Aorta (tissue), 5 donors: ENCODE data around the gene TUBA3D. TPM values are rescaled to one million over a fixed set of nuclear protein-coding genes. Genes with fewer than 3 reads are reported as not detected.
"Not testable (repeated sequence)": the region's sequence is repeated elsewhere in the genome, so short reads cannot be mapped to it uniquely, and the experiment has no call there.

Experiments used
- ATAC-seq: fragments of 200-7000 bp; cut with Tn5 transposase; one replicate; pipeline ENCODE4 v1.9.1; 2022; ENCODE audit warnings: moderate library complexity; ENCODE audit not compliant: low FRiP score
- DNase-seq, 2 donors: peaks; one replicate each; pipeline ENCODE4 v3.0.0-alpha.2; 2020
- H3K27ac ChIP-seq, 2 donors: one replicate each; pipeline ENCODE4 v1.5.1; 2013; ENCODE audit warnings: low read length in 2 of 2, mild to moderate bottlenecking in 2 of 2, moderate library complexity in 2 of 2, control low read depth in 1 of 2, inconsistent platforms in 1 of 2, low read depth in 1 of 2
- H3K27me3 ChIP-seq, 2 donors: one replicate each; pipeline ENCODE4 v1.6.1; 2013; ENCODE audit warnings: control low read depth in 1 of 2, low read length in 1 of 2, mild to moderate bottlenecking in 1 of 2, moderate library complexity in 1 of 2; ENCODE audit not compliant: insufficient read depth in 2 of 2, control insufficient read depth in 1 of 2
- H3K36me3 ChIP-seq, 2 donors: one replicate each; pipeline ENCODE4 v1.6.1; 2013; ENCODE audit warnings: control low read depth in 1 of 2, low read length in 1 of 2, mild to moderate bottlenecking in 1 of 2; ENCODE audit not compliant: insufficient read depth in 2 of 2, control insufficient read depth in 1 of 2
- H3K4me1 ChIP-seq, 2 donors: one replicate each; pipeline ENCODE4 v1.6.1; 2013; ENCODE audit warnings: low read length in 2 of 2, control low read depth in 1 of 2, mild to moderate bottlenecking in 1 of 2, moderate library complexity in 1 of 2; ENCODE audit not compliant: insufficient read depth in 2 of 2, control insufficient read depth in 1 of 2
- H3K4me3 ChIP-seq, 2 donors: one replicate each; pipeline ENCODE4 v1.5.1; 2013; ENCODE audit warnings: low read length in 2 of 2, control low read depth in 1 of 2, mild to moderate bottlenecking in 1 of 2
- H3K9me3 ChIP-seq: one replicate; pipeline ENCODE4 v1.6.1; 2013; ENCODE audit warnings: mild to moderate bottlenecking, low read length; ENCODE audit not compliant: control insufficient read depth
- WGBS, 2 donors: extraction: QIAGEN DNeasy Blood & Tissue Kit; methylation state at CpG; one replicate each; pipeline ENCODE4 v1.1.7; 2013; 5-methylcytosine and 5-hydroxymethylcytosine counted together
- intact Hi-C, 2 donors: fragments of 100-400 bp; cut with DNase I; formaldehyde crosslinking; loops; one replicate each; pipeline versions ENCODE4 v1.14.2 to v1.15.0; 2022
- long read RNA-seq, 2 donors: library from polyadenylated mRNA; unstranded; transcript quantifications; one replicate each; pipeline ENCODE4 v2.0.0, GENCODE V29; 2020 to 2021
- polyA plus RNA-seq, 2 donors: library from polyadenylated mRNA; stranded (reverse); fragments of 200-250 nt; gene quantifications; one replicate each; pipeline ENCODE4 v1.2.3, GENCODE V29; 2013
- total RNA-seq, 2 donors: library from RNA; stranded (reverse); fragmentation: NEBNext Ultra II Directional; extraction: Animal tissue kit (Norgen Biotek cat#: 25700); gene quantifications; one replicate each; pipeline ENCODE4 v1.2.1, GENCODE V29; 2021
- donor health status: healthy with polysubstance abuse.
- donor health status: Bipolar disorder and iron deficiency.
- donor health status: DM: no; HTN: no; CAD: no.
- donor health status: DM: no; HTN: no; CAD: no.
- donor health status: DM: yes; HTN: yes; CAD: no.

Gene TUBA3D
- total RNA-seq (not detected), polyA plus RNA-seq (1 to 10 TPM in 1 of 2 donors, not detected in 1; 1.9 TPM)
- long read RNA-seq, donor 1, partial matches to known transcripts, result 1 of 1 reads
- long read RNA-seq, donor 1, other reads (novel, unspliced or antisense), result 0 of 1 reads
- long read RNA-seq, donor 2, partial matches to known transcripts, result 0 of 1 reads
- long read RNA-seq, donor 2, other reads (novel, unspliced or antisense), result 1 of 1 reads

DNA sequence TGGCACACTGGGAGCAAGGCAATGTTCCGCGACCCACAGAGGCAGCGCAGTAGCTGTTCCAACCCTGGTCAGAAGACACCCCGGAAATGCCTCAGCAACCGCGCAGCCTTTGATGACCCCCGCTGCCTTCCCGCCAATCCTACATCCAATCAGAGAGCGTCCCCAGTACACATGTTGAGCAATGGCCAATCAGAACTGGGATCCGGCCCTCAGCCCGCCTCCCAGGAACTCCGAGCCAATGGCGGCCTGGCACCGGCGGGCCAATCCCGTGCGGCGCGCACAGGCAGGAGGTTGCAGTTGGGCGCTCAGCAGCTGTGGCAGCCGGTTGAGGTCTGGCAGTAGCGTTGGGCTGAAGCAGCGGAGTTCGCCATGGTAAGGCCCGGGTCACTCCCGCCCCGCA is at the start of gene TUBA3D:
TUBA3D (plus strand) TSS at position 289 of the 400 bp plus-strand sequence; CDS start at position 370, 81 bp downstream.
- intact Hi-C loops, result no loop called here
- ATAC-seq, result no peak
- Histone ChIP-seq H3K27me3 (no peaks in the 10 kb centered on the region), H3K36me3 (no peaks in the 10 kb centered on the region), H3K9me3 (no peaks in the 10 kb centered on the region), H3K4me1 (no peaks in the 10 kb centered on the region), H3K4me3 (no peak within 1 kb of the TSS), H3K27ac (no peak within 1 kb of the TSS)
- WGBS, 2 donors, result 92 to 96% methylated on average over 22 to 27 of the region's 27 CpGs
- no peak for DNase-seq

DNA sequence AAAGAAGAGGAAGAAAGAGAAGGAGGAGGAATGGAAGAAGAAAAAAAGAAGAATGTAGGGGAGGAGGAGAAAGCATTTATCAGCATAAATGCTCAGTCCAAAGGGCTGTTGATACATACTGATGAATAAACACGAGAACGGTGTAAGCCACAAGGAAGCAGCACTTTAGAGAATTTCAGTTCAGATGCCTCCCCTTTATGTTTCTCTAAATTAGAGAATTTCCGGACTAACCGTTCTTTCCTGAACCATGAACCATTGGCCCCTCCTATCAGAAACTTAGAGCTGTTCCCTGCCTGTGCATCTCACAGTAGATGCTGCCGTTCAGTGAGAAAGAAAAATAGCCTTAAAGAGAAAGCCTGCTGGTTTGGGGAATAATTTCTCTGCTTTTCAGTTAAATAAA is 49.2 kb upstream of the TUBA3D start:
- no peaks in the 10 kb centered on the region for H3K36me3 ChIP-seq
- no peak overlapping the region for H3K4me3 ChIP-seq
- ATAC-seq (no peak), DNase-seq (no peak)
- no peak overlapping the region for H3K27ac ChIP-seq
- no peaks in the 10 kb centered on the region for H3K9me3 ChIP-seq
- peaks cover 0 to 4% of the 10 kb centered on the region in 2 donors for H3K27me3 ChIP-seq
- intact Hi-C loops, result no loop called here
- H3K4me1 ChIP-seq, result no peaks in the 10 kb centered on the region
- 34 to 41% methylated on average over 5 of the region's 5 CpGs for WGBS, 2 donors

DNA sequence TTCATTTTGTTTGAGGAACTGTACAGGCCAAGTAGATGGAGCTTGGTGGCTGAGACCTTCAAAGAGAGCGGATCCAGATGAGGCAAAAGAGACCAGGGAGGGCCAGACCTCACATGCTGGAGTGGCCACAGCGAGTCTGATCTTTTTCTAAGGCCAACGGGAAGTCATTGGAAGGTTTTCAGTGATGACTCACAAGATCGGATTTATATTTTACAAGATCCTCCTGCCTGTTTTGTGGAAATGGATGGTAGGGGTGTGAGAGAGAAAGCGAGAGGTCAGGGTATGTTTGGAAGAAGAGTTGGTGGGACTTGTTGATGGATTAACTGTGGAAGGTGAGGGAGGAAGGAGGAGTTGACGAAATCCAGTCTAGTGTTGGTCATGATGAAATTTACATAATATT is 44.6 kb upstream of the TUBA3D start:
- ATAC-seq (no peak), DNase-seq (no peak)
- no peak overlapping the region for H3K27ac ChIP-seq
- no peaks in the 10 kb centered on the region for H3K9me3 ChIP-seq
- no peaks in the 10 kb centered on the region for H3K4me1 ChIP-seq
- intact Hi-C loops, result no loop called here
- H3K36me3 ChIP-seq, result no peaks in the 10 kb centered on the region
- 61 to 67% methylated on average over 6 of the region's 6 CpGs for WGBS, 2 donors
- H3K27me3 ChIP-seq, result peaks cover 0 to 1% of the 10 kb centered on the region in 2 donors
- no peak overlapping the region for H3K4me3 ChIP-seq

DNA sequence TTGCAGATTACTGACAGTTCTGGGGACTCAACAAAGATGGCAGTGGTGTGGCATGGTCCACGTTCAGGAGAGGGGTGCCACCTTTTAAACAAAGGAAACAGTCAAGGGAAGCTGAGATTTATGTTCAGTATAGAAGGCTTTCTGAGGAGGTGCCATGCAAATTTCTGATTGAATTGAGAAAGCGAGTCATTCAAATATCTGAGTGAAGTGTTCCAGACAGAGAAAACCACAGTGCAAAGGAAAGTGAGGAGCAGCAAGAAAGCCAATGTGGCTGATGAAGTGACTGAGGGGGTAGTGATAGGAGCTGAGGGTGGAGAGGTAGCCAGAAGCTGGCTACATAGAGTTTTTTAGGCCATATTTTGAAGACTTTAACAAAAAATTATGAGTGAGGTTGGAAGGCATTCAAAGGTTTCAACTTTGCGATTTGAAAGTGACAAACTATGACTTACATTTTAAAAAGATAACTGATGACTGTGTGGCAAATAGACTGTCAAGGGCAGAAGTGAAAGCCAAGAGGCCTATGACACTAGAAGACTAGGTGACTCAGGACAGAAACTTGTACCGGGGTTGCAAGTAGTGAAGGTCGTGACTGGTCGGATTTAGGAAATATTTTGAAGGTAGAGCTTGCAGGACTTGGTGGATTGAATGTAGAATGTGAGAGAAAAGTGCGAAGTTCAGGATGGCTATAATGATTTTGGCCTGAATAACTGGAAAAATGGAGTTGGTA is 35.0 kb upstream of the TUBA3D start:
- H3K36me3 ChIP-seq, ATAC-seq, H3K4me1 ChIP-seq, H3K27me3 ChIP-seq, H3K27ac ChIP-seq, DNase-seq, intact Hi-C loops, H3K9me3 ChIP-seq, H3K4me3 ChIP-seq: not testable (repeated sequence)
- 73 to 76% methylated on average over 7 of the region's 7 CpGs for WGBS, 2 donors

DNA sequence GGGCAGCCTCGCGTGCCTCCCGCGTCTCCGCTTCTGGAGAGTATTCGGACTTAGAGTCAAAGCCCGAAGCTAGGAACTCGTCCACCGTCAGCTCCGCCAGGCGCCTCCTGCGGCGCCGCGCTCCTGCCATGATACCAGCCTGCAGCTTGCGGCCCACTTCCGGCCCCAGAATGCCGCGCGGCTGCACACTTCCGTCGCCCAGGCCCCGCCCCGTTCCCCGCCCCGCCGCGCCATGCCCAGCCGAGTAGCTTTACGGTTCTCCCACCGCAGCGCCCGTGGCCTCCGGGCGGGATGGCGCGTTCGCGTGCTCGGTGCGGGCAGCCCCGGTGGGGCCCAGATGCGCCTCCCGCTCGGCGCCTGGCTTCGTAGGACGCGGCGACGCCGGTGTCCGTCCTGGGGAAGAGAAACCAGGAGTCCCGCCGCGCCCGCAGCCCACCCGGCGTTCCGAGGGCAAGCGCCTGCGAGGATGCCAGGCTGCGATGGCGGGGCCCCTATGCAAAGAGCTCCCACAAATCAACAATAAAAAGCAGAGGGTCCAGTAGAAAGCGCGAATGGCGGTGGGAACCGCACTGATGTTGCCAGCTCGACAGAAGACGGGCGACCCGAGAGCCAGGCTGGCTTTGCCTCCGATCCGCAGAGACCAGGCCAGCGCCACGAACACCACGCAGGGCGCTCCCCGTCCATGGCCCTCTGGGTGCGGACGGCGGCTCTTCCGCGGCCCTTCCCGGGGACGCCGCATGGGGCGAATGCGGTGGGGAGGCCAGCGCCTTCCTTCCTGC is 31.0 kb upstream of the TUBA3D start:
- H3K27me3 ChIP-seq, H3K27ac ChIP-seq, ATAC-seq, H3K4me3 ChIP-seq, H3K36me3 ChIP-seq, H3K4me1 ChIP-seq, intact Hi-C loops, H3K9me3 ChIP-seq, DNase-seq: not testable (repeated sequence)
- WGBS, 2 donors, result 91% methylated on average over 73 to 90 of the region's 90 CpGs

DNA sequence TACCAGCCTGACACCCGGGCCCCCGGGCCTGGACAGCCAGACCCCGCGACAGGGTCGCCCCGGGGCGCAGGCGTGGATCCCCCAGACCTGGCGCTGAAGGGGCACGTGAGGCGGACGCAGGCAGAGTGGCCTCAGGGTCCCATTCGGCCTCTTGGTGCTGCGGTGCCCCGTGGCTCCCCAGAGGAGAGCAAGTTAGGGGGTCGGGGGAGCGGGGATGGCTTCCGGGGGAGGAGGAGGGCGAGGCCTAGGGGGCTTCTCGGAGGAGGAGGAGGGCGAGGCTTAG is 30.5 kb upstream of the TUBA3D start:
- intact Hi-C loops, H3K4me1 ChIP-seq, DNase-seq, H3K36me3 ChIP-seq, H3K9me3 ChIP-seq, H3K4me3 ChIP-seq, ATAC-seq, H3K27ac ChIP-seq, H3K27me3 ChIP-seq: not testable (repeated sequence)
- WGBS, 2 donors, result 91 to 96% methylated on average over 4 to 21 of the region's 21 CpGs

DNA sequence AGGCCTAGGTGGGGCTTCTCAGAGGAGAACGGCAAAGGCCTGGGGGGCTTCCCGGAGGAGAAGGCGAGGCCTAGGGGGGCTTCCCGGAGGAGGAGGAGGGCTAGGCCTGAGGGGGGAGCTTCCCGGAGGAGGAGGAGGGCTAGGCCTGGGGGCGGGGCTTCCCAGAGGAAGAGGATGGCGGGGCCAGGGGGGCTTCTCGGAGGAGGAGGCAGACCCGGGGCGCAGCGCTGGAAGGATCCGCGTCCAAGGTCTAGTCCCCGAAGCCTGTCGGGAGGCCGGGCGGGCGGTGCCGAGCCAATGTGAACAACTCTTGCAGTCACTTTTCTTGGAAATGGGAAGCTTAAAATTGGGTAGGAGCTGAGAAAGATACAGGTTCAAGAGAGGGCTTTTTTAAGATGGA is 30.0 kb upstream of the TUBA3D start:
- DNase-seq (no peak), ATAC-seq (no peak)
- no peaks in the 10 kb centered on the region for H3K36me3 ChIP-seq
- H3K4me3 ChIP-seq, result no peak overlapping the region
- 92% methylated on average over 16 to 19 of the region's 19 CpGs for WGBS, 2 donors
- H3K27ac ChIP-seq, result no peak overlapping the region
- no peaks in the 10 kb centered on the region for H3K27me3 ChIP-seq
- H3K4me1 ChIP-seq, result no peaks in the 10 kb centered on the region
- no peaks in the 10 kb centered on the region for H3K9me3 ChIP-seq
- intact Hi-C loops, result no loop called here

DNA sequence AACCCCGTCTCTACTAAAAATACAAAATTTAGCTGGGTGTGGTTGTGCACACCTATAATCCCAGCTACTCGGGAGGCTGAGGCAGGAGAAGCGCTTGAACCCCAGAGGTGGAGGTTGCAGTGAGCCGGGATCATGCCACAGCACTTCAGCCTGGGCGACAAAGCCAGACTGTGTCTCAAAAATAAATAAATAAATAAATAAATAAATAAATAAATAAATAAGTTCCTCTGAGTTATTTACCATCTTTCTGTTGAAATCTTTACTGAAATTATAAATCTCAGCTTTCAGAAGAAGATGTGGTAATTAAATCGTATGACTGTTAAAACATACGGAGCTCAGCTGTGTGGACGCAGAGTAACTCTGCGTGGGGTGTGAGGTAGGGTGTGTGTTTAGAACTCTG is 27.9 kb upstream of the TUBA3D start:
- DNase-seq, H3K4me3 ChIP-seq, H3K4me1 ChIP-seq, H3K27me3 ChIP-seq, H3K27ac ChIP-seq, ATAC-seq, intact Hi-C loops, H3K9me3 ChIP-seq, H3K36me3 ChIP-seq: not testable (repeated sequence)
- 76 to 88% methylated on average over 9 of the region's 9 CpGs for WGBS, 2 donors
